Epithelial cell of umbilical artery (primary cell): ENCODE measurements around the gene OR8S1. TPM values are rescaled to one million over a fixed set of nuclear protein-coding genes. Genes with fewer than 3 reads are reported as not detected.

Experiments used
- total RNA-seq: library from RNA; depleted of rRNA; stranded (reverse); fragments of >200 nt; gene quantifications from 2 replicates; pipeline ENCODE4 v1.2.3, GENCODE V29; 2014

The OR8S1 gene, protein sequence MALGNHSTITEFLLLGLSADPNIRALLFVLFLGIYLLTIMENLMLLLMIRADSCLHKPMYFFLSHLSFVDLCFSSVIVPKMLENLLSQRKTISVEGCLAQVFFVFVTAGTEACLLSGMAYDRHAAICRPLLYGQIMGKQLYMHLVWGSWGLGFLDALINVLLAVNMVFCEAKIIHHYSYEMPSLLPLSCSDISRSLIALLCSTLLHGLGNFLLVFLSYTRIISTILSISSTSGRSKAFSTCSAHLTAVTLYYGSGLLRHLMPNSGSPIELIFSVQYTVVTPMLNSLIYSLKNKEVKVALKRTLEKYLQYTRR
- total RNA-seq, result not detected in 2 replicates

DNA sequence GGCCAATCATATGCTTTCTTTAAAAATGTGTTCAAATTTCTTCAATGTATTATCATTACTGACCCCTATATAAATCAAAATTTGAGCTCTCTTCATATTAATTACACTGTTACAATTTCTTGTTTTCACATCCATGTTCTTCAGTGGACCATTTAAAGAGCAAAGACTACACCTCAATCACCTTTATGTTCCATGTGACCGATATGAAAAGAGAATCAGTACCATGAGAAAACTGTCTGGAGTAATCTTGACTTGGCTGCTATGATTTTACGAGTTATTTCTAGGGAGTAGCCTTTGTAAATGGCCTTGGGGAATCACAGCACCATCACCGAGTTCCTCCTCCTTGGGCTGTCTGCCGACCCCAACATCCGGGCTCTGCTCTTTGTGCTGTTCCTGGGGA, at the start of gene OR8S1:
Gene OR8S1, plus strand, starts transcription at position 301 of the 400 bp plus-strand sequence. Its CDS starts 0 bp downstream, at position 301.

DNA sequence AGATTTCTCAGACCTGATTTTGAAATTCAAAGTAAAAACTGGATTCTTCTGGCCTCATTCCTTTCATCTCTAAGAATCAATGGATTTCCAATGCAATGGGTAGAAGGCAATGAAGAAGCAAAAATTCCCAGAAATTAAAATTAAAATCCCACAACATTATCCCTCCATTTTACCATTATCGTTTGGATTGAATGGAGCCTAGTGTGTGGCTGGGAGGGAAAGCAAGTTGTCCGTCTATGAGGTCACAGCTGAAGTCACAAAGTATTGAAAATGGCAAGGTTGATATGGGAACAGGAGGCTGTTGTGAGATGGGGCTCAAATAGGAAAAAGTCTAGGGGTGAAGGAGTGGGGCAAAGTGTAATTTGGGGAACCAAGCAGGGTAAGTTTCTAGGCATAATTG, 43.2 kb upstream of the OR8S1 start, which contains the start of gene C12orf54:
Gene C12orf54, plus strand, starts transcription at position 301 of the 400 bp plus-strand sequence. CDS start 799 bp downstream, outside the sequence.

DNA sequence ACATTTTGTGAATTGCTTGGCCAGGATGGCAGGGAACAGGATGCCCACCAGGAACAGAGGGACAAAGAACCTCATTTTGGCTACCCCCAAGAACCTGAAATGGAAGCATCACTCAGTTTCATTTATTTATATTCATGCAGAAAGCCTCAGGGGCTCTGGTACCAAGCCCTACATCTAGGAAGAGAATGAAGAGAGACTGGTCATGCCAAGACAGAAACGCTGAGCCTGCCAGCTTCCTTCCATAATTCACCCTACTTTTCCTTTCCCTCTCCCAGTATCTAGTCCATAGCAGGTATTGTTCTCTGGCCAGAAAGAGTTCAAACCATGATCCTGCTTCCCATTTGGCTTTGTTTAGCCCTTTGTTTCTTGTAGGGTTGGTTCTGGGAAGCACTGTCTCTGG, 44.5 kb downstream of the OR8S1 start, which contains the start of gene LALBA:
Gene LALBA, minus strand, starts transcription at position 101 of the 400 bp plus-strand sequence. Its CDS starts 26 bp downstream, at position 75.

Other genes with a start within 250 kb of the OR8S1 start
- gene ZNF641, start 174.7 kb upstream of the OR8S1 start, total RNA-seq, result 4.2 and 22.8 TPM in 2 replicates
- not detected in 2 replicates for gene ANP32D, start 53.1 kb upstream of the OR8S1 start, total RNA-seq
- gene C12orf54, start 43.1 kb upstream of the OR8S1 start, total RNA-seq, result not detected in 2 replicates
- not detected in 2 replicates for gene LALBA, start 44.4 kb downstream of the OR8S1 start, total RNA-seq
- 54.0 and 54.6 TPM in 2 replicates for gene KANSL2, start 156.6 kb downstream of the OR8S1 start, total RNA-seq
- gene CCNT1, start 191.1 kb downstream of the OR8S1 start, total RNA-seq, result 19.8 and 28.3 TPM in 2 replicates